Fibroblast of mammary gland (primary cell): ENCODE results near the gene ATF7.
"Not testable (repeated sequence)": the region's sequence is repeated elsewhere in the genome, so short reads cannot be mapped to it uniquely, and the experiment has no call there.

Experiments used
- DNase-seq: peaks from one replicate; pipeline ENCODE4 v3.0.0-alpha.2; 2010; ENCODE audit warnings: low read depth
- H3K4me3 ChIP-seq: 2 replicates; pipeline ENCODE4 v1.5.1; 2011; ENCODE audit warnings: low read depth, mild to moderate bottlenecking, low read length, moderate library complexity; ENCODE audit not compliant: control insufficient read depth
- TF ChIP-seq, protein P1 (sequence below): conservative IDR thresholded peaks from 2 replicates; pipeline ENCODE4 v1.5.1; 2011; ENCODE audit warnings: low read depth, low read length, inconsistent platforms; ENCODE audit not compliant: control insufficient read depth, insufficient read depth

Gene ATF7

DNA sequence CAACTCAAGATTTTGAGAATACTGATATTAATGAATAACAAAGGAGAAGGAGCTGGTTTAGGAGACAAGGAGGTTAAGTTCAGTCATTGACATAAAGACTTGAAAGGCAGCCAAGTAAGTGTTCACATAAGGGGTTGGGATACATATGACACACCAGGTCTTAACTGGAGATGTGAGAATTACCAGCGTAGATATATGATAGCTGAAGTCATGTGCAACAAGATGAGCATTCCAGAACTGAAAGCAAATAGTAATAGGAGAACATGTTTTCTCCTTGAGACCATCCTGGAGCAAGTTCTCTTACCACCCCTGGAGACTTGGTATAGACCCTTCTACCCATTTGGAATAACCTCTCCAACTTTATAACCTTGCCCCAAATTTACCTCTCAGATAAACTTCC is 75.6 kb downstream of the ATF7 start:
- TF ChIP-seq, protein P1, sequence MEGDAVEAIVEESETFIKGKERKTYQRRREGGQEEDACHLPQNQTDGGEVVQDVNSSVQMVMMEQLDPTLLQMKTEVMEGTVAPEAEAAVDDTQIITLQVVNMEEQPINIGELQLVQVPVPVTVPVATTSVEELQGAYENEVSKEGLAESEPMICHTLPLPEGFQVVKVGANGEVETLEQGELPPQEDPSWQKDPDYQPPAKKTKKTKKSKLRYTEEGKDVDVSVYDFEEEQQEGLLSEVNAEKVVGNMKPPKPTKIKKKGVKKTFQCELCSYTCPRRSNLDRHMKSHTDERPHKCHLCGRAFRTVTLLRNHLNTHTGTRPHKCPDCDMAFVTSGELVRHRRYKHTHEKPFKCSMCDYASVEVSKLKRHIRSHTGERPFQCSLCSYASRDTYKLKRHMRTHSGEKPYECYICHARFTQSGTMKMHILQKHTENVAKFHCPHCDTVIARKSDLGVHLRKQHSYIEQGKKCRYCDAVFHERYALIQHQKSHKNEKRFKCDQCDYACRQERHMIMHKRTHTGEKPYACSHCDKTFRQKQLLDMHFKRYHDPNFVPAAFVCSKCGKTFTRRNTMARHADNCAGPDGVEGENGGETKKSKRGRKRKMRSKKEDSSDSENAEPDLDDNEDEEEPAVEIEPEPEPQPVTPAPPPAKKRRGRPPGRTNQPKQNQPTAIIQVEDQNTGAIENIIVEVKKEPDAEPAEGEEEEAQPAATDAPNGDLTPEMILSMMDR = no peak
- DNase-seq = peak; percentile 65
- no peak overlapping the region for H3K4me3 ChIP-seq

DNA sequence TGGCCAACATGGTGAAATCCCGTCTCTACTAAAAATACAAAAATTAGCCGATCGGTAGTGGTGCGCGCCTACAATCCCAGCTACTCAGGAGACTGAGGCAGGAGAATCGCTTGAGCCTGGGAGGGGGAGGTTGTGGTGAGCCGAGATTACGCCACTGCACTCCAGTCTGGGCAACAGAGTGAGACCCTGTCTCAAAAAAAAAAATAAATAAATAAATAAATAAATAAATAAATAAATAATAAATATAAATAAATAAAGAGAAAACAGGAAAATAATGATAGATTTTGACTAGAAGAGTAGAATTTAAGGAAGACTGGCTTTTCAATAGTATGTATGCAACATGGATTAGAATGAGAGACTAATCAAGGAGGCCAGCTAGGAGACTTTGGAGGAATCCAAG is 76.1 kb downstream of the ATF7 start:
- H3K4me3 ChIP-seq, DNase-seq: not testable (repeated sequence)

DNA sequence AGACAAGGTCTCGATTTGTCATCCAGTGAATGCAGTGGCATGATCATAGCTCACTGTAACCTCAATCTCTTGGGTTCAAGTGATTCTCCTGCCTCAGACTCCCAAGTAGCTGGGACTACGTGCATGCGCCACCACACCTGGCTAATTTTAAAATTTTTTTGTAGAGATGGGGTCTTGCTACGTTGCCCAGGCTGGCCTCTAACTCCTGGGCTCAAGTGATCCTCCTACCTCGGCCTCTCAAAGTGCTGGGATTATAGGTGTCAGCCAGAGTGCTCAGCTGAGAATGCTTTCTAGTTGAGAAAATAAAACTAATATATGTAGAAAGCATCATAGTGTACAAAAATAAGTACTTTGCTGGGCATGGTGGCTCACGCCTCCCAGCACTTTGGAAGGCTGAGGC is 77.8 kb downstream of the ATF7 start:
- not testable (repeated sequence) for H3K4me3 ChIP-seq, DNase-seq

DNA sequence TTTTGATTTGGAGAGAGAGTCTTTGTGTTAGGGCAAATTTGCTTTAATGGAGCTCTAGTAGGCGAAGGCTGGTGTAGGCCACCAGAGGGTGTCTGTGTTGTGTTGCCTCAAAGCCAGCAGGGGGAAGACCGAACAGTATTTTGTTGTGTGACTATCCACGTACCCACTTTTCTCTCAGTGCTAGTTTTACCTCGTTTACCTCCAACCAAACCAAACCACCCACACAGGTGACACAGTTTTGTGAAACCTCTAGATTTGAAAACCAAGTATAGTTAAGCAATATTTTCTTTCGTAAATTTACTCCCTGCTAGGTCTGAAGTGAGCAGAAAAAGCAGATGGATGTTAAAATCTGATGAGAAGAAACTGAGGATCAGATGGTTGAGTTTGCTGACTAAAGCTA is 82.6 kb downstream of the ATF7 start:
- TF ChIP-seq, protein P1 = peak; percentile 99
- no peak overlapping the region for H3K4me3 ChIP-seq

DNA sequence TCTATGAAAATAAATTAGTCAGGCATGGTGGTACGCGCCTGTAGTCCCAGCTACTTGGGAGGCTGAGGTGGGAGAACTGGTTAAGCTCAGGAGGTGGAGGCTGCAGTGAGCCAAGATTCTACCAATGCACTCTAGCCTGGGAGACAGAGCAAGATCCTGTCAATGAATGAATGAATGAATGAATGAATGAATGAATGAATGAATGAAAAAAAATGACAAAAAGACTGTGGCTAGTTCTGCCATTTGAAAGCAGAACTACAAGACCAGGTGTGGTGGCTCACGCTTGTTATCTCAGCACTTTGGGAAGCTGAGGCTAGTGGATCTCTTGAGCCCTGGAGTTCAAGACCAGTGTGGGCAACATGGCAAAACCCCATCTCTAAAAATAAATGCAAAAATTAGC is 86.7 kb downstream of the ATF7 start:
- no peak overlapping the region for H3K4me3 ChIP-seq
- TF ChIP-seq, protein P1 = no peak
- DNase-seq = no peak

More for the DNA sequence above, 82.6 kb downstream of the ATF7 start:
- peak; percentile 79 for DNase-seq

DNA sequence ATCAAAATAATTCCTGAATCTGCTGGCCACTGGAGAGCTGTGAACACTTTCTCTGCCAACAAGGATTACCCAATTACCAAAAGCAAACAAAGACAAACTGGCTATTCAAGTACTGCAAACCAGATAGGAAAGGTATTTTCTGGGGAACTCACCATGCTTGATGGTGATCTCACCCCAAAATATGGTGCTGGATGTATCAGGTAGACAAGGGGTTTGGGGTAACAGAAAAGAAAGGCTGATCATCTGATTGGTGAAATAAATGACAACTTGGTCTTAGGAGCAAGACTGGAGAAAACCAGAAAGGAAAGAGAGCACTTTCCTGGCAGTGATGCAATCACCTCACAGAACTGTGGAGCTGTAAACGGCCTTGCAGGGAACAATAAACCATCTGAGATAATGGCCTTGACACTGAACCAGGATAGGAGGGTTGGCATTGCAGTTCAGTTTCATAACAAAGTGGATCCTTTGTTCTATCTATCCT is 87.9 kb downstream of the ATF7 start:
- no peak overlapping the region for H3K4me3 ChIP-seq
- peak; percentile 49 for DNase-seq
- TF ChIP-seq, protein P1 = no peak

DNA sequence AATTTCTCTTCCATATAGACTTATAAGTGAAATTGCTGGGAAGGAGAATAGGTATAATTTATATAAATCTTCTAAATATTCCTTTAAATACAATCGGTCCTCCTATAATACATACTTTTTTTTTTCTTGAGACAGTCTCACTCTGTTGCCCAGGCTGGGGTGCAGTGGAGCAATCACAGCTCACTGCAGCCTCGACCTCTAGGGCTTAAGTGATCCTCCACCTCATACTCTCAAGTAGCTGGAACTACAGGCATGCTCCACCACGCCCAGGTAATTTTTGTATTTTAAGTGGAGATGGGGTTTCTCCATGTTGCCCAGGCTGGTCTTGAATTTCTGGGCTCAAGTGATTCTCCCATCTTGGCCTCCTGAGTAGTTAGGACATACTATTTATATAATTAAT is 89.2 kb downstream of the ATF7 start:
- TF ChIP-seq, protein P1 = no peak

DNA sequence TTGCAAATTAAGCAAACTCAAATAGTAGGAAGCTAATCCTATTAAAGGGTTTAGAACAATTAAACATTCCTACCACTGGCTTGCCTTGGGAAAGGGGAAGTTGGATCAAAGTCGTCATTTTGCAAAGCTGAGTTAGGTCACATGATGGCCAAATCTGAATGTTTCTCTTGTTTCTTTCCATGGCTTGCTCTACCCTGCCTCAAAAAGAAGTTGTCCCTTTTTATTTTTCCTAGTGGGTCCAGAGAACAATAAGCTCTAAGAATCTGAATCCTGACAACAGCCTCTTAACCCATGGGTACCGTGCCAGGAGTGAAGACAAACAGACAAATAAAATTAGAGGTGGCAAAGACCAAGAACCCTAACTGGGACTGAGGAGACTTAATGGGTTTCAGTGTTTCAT is 92.7 kb downstream of the ATF7 start:
- TF ChIP-seq, protein P1 = no peak
- DNase-seq = no peak
- H3K4me3 ChIP-seq = no peak overlapping the region

More for the DNA sequence above, 89.2 kb downstream of the ATF7 start:
- no peak overlapping the region for H3K4me3 ChIP-seq
- no peak for DNase-seq
